ENCODE results near the gene ST3GAL5.
A peak's percentile ranks its signal among the peaks of the same experiment; 100 is the strongest.
"Not testable (repeated sequence)": the region's sequence is repeated elsewhere in the genome, so short reads cannot be mapped to it uniquely, and the experiment has no call there.

Gene ST3GAL5

GRCh38 chr2:85829394-85829793, 59.4 kb downstream of the ST3GAL5 start:
- not testable (repeated sequence) for DNase-seq

- DNase-seq, result no peak
These were observed 60.1 kb downstream of the ST3GAL5 start for GRCh38 chr2:85828725-85829124.

DNA sequence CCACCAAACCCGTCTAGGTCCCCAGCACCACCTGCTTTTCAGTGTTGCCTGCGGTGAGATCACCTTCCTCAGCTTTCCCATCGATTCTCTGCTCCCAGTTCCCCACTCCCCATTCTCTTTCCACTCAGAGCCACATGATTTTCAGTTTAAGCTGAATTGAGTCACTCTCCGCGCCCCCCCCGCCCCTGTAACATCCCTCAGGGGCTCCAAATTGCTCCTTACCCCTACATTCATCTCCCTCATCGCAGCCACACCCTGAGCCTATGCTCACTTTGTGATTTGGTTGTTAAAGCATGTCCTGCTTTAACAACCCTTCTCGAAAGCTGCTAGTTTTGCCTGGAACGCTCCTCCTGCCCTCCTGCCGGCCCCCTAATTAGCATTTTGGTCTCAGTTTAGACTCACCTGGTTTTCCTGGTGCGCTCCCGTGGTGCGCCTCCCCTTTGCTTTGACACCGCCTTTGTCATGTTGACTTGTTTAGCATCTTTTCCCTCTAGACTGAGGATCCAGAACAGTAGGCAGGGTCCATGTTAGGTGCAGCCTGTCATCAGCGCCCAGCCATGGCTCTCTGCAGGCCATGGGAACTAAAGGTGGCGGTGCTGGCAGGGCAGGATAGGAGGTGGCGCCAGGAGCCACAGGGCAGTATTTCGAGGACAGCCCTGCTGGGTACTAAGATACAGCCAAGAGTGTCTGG, 60.8 kb downstream of the ST3GAL5 start:
- DNase-seq, result no peak

DNA sequence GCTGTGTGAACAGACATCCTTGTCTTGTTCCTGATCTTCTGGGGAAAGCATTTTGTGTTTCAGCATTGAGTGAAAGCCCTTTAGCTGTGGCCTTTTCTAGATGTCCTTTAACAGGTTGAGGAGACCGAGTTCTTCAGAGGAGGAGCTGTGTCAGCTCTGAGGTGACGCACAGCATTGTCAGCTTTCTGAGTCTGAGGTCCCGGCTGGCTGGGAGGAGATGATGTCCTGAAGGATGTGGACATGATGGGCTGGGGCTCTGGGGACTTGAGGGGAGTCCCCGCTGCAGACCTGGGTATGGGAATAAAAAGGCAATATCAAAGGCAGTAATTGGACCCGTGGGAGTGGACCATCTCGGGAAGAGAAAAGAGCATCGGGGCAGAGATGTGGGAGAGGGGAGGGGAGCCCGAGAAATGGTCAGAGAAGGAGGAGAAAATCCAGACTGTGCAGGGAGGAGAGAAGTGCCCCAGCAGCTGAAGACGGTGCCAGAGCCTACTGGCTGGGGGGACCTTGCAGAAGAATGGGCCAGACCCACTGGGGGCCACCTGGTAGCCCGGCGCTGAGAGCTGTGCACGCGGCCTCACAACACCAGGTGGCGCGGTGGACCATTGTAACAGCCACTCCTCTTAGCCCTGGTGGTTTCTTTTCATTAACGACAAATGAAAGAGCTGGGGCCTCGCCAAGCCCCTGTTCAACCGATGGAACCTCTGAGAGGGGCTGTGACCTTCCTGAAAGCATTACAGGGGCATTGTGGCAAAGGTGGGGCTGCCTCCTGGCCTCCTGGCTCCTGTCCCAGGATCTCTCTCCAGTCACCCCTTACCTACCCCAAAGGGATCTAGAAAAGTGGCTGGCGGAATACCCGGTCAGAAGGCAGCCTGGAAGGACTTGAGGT, 61.6 kb downstream of the ST3GAL5 start:
- peak; percentile 7 for DNase-seq

- no peak for DNase-seq
These were observed 64.8 kb downstream of the ST3GAL5 start for GRCh38 chr2:85823951-85824350.

- no peak for DNase-seq
These were observed 66.0 kb downstream of the ST3GAL5 start for GRCh38 chr2:85822766-85823165.

DNA sequence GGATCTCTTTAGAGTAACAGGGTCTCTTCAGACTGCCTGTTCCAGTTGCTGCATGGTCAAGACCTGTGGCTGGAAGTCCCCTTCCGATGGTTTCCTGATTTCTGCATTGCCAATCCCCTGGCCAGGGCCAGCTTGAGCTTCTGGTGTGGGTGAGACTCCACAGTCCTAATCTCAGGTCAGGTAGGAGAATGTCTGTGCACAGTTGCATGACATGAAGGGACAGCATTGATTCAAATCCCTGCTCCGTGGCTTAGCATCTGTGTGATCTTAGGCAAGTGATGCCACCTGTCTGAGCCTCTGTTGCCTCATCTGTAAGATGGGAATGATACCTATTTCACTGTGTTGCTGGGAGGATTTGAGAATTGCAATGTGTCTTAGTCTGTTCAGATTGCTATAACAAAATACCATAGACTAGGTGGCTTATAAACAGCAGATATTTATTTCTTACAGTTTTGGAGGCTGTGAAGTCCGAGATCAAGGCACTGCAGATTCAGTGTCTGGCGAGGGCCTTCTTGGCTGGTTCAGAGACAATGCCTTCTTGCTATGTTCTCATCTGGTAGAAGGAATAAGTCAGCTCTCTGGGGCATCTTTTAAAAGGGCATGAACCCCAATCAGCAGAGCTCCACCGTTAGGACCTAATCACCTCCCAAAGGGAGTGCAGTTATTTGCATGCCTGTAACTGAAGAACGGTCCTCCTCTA, 68.8 kb downstream of the ST3GAL5 start:
- DNase-seq, result no peak

DNA sequence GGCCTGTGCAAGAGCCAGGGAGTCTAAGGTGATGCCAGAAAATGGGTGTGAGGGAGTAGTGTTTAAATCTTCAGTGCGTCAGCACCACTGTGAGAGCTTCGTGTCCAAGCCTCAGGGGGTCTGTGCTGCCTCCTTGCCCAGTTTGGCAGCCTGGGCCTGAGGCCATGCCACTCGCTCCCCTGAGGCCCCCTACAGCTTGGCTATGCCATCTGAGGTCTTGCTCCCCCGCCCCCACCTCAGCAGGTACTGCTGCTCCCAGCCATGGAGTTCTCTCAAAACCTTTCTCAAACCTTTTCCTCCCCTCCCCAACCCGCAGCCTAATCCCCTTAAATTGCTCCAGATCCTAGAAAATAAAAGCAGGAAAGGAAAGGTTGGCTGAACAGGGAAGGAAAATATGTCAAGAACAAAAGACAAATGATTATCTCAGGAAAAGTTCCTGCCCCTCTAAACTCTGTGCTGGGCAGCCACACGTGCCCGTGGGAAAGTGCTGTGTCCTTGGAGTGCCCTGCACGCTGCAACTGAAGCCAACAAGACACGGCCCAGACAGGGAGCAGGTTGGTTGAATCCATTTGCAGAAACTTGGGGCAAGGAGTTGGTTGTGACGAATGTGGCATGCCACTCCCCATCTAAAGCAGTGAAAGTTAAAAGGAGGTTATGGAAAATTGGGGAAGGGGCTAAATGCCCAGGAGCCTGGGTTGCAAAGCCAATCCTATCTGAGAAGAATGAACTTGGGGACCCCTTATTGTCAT, 73.8 kb downstream of the ST3GAL5 start:
- DNase-seq, result no peak

- peak; percentile 45 for DNase-seq
These were observed 74.6 kb downstream of the ST3GAL5 start for GRCh38 chr2:85813982-85814801.

- no peak for DNase-seq
These were observed 75.4 kb downstream of the ST3GAL5 start for GRCh38 chr2:85813211-85813981.

- DNase-seq, result no peak
These were observed 76.6 kb downstream of the ST3GAL5 start for GRCh38 chr2:85812094-85812735.

DNA sequence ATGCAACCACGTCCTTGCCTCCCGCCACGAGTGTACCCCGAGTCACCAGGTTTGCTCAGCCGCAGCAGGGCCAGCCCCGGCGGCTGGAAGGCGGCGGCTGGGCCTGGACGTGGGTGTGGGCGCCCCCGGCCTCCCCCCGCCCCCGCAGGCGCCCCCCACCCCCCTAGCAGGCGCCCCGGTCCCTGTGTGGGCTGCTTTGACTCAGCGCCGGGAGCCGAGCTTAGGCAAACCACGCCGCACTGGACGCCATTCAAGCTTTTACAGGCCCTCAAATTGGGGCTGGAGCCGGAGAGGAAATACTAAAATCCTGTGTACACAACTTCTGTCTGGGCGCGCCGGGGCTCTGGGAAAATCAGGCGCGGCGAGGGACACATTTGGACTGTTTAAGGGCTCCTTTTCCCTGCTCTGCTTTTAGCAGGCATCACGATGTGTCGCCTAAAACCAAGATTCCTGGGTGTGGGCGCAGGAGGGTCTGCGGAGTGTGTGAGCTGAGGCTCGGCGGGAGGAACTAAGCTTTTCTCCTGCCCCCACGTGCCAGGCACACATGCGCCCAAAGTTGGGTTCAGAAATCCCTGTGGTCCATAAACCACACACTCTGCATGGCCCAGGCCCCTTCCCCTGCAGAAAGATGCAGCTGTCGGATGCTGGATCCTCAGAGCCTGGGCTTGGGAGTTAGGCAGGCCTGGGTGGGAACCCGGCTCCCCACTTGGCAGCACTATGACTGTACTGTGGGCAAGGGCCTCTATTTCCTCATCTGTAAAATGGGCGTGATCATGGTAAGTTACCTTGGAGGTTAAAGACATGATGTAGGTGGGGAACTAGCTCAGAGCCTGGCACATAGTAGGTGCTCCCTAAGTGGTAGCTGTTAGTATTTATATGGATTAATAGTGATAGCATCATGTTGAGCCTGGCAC, 77.4 kb downstream of the ST3GAL5 start:
- no peak for DNase-seq

GRCh38 chr2:85810371-85811179, 78.2 kb downstream of the ST3GAL5 start:
- DNase-seq, result no peak

DNA sequence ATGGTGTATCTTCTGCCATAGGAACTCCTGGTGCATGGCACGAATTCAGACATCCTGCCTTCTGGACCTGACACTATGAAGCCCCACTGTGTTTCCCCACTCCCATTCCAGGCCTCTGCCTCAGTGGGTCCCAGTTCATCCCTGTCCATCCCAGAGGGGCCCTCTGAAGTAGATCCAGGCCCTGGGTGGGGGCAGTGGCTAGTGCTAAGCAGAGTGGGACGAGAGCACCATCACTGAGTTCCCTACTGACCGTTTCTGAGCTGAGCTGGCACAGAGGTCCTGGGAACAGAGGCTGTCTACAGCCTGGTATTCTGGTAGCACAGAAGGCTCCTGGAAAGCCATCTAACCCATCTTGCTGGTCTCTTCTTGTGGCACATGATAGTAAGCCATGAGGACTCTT, 81.0 kb downstream of the ST3GAL5 start:
- no peak for DNase-seq

GRCh38 chr2:85806358-85807118, 82.3 kb downstream of the ST3GAL5 start:
- no peak for DNase-seq

DNA sequence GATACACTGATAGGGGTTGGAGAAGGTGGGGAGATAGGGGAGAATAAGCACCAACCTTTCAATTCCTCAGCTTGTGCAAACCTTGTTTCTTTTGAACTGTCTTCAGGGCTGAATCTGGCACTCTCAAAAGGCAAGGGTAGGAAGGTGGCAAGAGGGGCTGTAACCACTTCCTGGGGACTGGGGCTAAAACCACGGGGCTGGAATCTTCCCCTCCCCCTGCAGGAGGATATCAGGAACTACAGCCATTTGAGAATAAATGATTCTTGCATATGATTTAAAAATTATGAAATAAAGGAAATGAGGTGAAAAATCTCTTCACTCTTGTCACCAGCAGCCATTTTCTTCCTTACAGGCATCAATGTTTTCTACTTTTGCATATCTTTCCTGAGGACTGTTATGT, 84.2 kb downstream of the ST3GAL5 start:
- peak; percentile 0 for DNase-seq

DNA sequence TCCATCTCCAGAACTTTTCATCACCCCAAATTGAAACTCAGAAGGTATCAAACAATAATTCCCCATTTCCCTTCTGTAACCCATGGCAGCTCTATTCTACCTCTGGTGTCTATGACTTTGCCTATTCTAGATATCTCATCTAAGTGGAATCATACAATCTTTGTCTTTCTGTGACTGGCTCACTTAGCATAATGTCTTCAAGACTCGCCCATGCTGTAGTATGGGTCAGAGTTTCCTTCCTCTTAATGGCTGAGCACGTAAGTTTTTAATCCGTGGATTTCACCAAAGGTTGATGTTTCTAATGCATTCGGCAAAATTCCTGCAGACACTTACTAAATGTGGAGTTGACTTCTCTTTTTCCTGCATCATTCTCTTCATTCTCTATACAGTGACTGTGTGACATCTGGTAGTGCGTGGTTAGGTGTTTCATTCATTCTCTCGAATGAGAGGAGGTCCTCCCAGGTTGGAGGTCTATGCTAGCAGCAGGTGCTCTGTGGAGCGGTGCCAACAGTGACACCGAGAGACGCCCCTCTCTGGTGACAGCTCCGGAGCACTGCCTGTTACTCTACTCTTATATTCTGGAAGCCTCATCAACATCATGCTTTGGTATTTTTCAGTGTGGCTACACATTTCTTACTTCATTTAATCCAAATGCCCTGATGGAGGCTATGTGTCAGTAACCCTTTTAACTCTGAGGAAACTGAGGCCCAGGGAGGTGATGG, 84.9 kb downstream of the ST3GAL5 start:
- DNase-seq, result no peak
